DND-41 (cell line): Measurements from ENCODE around the gene SPIB.

Source experiments
- ATAC-seq: fragments of 200-7000 bp; cut with Tn5 transposase; 3 replicates; pipeline ENCODE4 v1.9.1; 2021; ENCODE audit warnings: low read depth; ENCODE audit not compliant: insufficient read depth
- DNase-seq: peaks from one replicate; pipeline ENCODE4 v3.0.0-alpha.2; 2020
- H2AFZ ChIP-seq: 2 replicates; pipeline ENCODE4 v1.6.0; 2012; ENCODE audit warnings: low read depth, low read length
- H3K27ac ChIP-seq: 2 replicates; pipeline ENCODE4 v1.5.1; 2012; ENCODE audit warnings: low read length, inconsistent platforms
- H3K27me3 ChIP-seq: fragments of 200-600 bp; sonication (generic); 2 replicates; pipeline ENCODE4 v1.6.0; 2012; ENCODE audit warnings: low read length, mild to moderate bottlenecking, inconsistent platforms; ENCODE audit not compliant: insufficient read depth, poor library complexity
- H3K36me3 ChIP-seq: 2 replicates; pipeline ENCODE4 v1.5.1; 2012; ENCODE audit warnings: low read length, inconsistent platforms; ENCODE audit not compliant: insufficient read depth
- H3K4me1 ChIP-seq: 2 replicates; pipeline ENCODE4 v1.5.1; 2012; ENCODE audit warnings: mild to moderate bottlenecking, low read length; ENCODE audit not compliant: insufficient read depth
- H3K4me2 ChIP-seq: 2 replicates; pipeline ENCODE4 v1.6.0; 2012; ENCODE audit warnings: mild to moderate bottlenecking, moderate library complexity, low read length, inconsistent platforms; ENCODE audit not compliant: insufficient read depth
- H3K4me3 ChIP-seq, 2 experiments: fragments of 200-600 bp in 1 of 2; shearing (Covaris generic) in 1 of 2; 2 replicates each; pipeline ENCODE4 v1.5.1; 2012 to 2016; ENCODE audit warnings: inconsistent platforms in 2 of 2, low read length in 2 of 2, mild to moderate bottlenecking in 2 of 2, low read depth in 1 of 2, moderate library complexity in 1 of 2
- H3K79me2 ChIP-seq: 2 replicates; pipeline ENCODE4 v1.6.0; 2012; ENCODE audit warnings: low read length, inconsistent platforms; ENCODE audit not compliant: insufficient read depth
- H3K9ac ChIP-seq: 2 replicates; pipeline ENCODE4 v1.6.0; 2012; ENCODE audit warnings: low read depth, mild to moderate bottlenecking, inconsistent platforms, low read length, moderate library complexity
- H3K9me3 ChIP-seq: 2 replicates; pipeline ENCODE4 v1.5.1; 2012; ENCODE audit warnings: low read length, moderate library complexity, mild to moderate bottlenecking, inconsistent platforms; ENCODE audit not compliant: insufficient read depth, severe bottlenecking
- H4K20me1 ChIP-seq: 2 replicates; pipeline ENCODE4 v1.6.0; 2012; ENCODE audit warnings: low read length; ENCODE audit not compliant: insufficient read depth
- EZH2 ChIP-seq: IDR thresholded peaks from 3 replicates; pipeline ENCODE4 v1.6.1; 2012; ENCODE audit warnings: borderline replicate concordance, low read depth, mild to moderate bottlenecking, moderate library complexity, low read length, inconsistent platforms; ENCODE audit not compliant: severe bottlenecking
- TF ChIP-seq, protein P1 (sequence below): IDR thresholded peaks from 2 replicates; pipeline ENCODE4 v1.5.1; 2012; ENCODE audit warnings: borderline replicate concordance, low read length, moderate library complexity, mild to moderate bottlenecking; ENCODE audit not compliant: poor library complexity, severe bottlenecking; ENCODE audit errors: extremely low read depth

Gene SPIB

GRCh38 chr19:50447750-50448149 is 29.0 kb downstream of the SPIB start:
- no peak for ATAC-seq
- H4K20me1 ChIP-seq: no peaks in the 10 kb centered on the region; the same call in 1 of the 2 replicates
- H3K4me3 ChIP-seq: no peak overlapping the region
- H3K9ac ChIP-seq: no peak overlapping the region
- no peak overlapping the region for H2AFZ ChIP-seq
- no peak for DNase-seq
- no peaks in the 10 kb centered on the region for H3K27me3 ChIP-seq
- H3K36me3 ChIP-seq: no peaks in the 10 kb centered on the region
- no peak overlapping the region for H3K4me2 ChIP-seq
- no peaks in the 10 kb centered on the region for H3K9me3 ChIP-seq
- H3K79me2 ChIP-seq: no peaks in the 10 kb centered on the region
- H3K27ac ChIP-seq: no peak overlapping the region
- TF ChIP-seq, protein P1, sequence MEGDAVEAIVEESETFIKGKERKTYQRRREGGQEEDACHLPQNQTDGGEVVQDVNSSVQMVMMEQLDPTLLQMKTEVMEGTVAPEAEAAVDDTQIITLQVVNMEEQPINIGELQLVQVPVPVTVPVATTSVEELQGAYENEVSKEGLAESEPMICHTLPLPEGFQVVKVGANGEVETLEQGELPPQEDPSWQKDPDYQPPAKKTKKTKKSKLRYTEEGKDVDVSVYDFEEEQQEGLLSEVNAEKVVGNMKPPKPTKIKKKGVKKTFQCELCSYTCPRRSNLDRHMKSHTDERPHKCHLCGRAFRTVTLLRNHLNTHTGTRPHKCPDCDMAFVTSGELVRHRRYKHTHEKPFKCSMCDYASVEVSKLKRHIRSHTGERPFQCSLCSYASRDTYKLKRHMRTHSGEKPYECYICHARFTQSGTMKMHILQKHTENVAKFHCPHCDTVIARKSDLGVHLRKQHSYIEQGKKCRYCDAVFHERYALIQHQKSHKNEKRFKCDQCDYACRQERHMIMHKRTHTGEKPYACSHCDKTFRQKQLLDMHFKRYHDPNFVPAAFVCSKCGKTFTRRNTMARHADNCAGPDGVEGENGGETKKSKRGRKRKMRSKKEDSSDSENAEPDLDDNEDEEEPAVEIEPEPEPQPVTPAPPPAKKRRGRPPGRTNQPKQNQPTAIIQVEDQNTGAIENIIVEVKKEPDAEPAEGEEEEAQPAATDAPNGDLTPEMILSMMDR: no peak
- no peak for TF ChIP-seq EZH2
- H3K4me1 ChIP-seq: no peaks in the 10 kb centered on the region

DNA sequence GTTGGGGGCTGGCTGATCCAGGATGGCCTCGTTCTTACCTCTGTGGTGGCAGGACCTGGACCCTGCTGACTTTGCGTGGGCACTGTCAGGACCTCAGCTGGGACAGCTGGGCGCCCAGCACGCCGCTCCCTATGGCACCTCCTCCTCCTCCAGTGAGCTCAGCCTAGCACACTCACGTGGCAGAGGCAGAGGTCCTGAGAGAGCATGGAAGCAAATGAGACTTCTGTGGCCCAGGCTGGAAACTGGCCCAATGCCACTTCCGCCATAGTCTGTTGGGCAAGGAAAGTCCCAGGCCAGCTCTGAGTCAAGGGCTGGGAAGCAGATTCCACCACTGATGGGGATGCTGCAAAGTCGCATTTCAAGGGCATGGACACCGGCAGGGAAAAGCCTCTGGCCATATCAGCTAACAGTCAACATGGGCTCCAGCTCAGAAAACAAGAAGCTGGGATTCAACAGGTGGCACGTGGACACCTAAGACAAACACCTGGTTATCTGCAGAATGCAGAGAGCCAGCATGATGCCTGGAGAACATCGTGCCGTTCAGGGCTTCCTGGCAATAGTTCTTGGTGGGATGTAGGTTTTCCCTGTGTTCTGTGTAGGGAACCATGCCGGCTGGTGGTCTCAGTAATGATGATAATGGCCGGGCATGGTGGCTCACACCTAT is 30.6 kb downstream of the SPIB start:
- H4K20me1 ChIP-seq: no peaks in the 10 kb centered on the region; the same call in 1 of the 2 replicates
- H3K4me2 ChIP-seq: no peak overlapping the region
- no peaks in the 10 kb centered on the region for H3K27me3 ChIP-seq
- no peak for TF ChIP-seq EZH2
- TF ChIP-seq, protein P1: no peak
- H3K79me2 ChIP-seq: no peaks in the 10 kb centered on the region
- H3K27ac ChIP-seq: no peak overlapping the region
- no peak overlapping the region for H3K4me3 ChIP-seq
- no peaks in the 10 kb centered on the region for H3K4me1 ChIP-seq
- ATAC-seq: no peak
- H3K9me3 ChIP-seq: no peaks in the 10 kb centered on the region
- H3K9ac ChIP-seq: no peak overlapping the region
- no peaks in the 10 kb centered on the region for H3K36me3 ChIP-seq
- H2AFZ ChIP-seq: no peak overlapping the region
- no peak for DNase-seq

DNA sequence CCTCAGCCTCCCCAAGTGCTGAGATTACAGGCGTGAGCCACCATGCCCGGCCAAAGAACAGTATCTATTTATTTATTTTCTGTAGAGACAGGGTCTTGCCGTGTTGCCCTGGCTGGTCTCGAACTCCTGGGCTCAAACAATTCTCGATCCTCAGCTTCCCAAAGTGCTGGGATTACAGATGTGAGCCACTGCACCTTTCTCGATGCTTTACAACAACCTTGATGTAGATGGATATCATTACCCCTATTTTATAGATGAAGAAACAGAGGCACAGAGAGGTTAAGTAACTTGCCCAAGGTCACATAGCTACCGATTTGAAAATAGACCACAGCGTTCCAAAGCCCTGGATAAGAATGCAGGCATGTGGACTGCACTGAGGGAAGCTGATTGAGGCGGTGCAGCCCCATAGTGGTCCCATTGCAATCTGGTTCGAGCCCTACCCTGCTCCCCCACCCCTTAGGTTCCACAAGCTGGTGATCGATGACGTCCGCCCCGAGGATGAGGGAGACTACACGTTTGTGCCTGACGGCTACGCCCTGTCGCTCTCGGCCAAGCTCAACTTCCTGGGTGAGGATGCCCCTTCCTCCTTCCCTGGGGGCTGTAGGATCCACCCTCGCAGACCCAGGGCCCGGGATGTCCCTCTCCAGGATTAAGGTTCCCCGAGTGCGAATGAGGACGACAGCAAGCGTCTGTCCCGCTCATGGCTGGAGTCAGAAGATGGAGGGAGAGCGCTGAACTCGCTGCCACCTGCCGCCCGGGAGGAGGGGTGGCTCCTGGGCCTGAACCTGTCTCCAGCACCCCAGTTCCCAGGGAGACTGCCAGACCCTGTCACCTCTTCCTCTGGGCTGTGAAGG is 31.9 kb downstream of the SPIB start:
- ATAC-seq: no peak
- TF ChIP-seq, protein P1: no peak
- no peak for TF ChIP-seq EZH2

More for the DNA sequence above, 31.9 kb downstream of the SPIB start:
- no peak for DNase-seq
- H3K4me1 ChIP-seq: no peaks in the 10 kb centered on the region
- no peaks in the 10 kb centered on the region for H3K36me3 ChIP-seq
- H2AFZ ChIP-seq: no peak overlapping the region
- no peaks in the 10 kb centered on the region for H3K27me3 ChIP-seq
- H3K9ac ChIP-seq: no peak overlapping the region
- no peak overlapping the region for H3K4me2 ChIP-seq
- H3K79me2 ChIP-seq: no peaks in the 10 kb centered on the region
- H3K4me3 ChIP-seq: no peak overlapping the region
- H3K27ac ChIP-seq: no peak overlapping the region
- no peaks in the 10 kb centered on the region for H3K9me3 ChIP-seq
- no peaks in the 10 kb centered on the region; the same call in 1 of the 2 replicates for H4K20me1 ChIP-seq
